ENCODE data around the gene ODAM. TPM values are rescaled to one million over a fixed set of nuclear protein-coding genes. Genes with fewer than 3 reads are reported as not detected.
"Not testable (repeated sequence)": the region's sequence is repeated elsewhere in the genome, so short reads cannot be mapped to it uniquely, and the experiment has no call there.

The ODAM gene
- total RNA-seq, 1 donor: not detected

GRCh38 chr4:70192895-70193294, 2.6 kb upstream of the ODAM start:
- no peaks in the 10 kb centered on the region for H3K4me1 ChIP-seq (ENCODE audit: insufficient read depth, low read length)
- H3K27me3 ChIP-seq (ENCODE audit: insufficient read depth, low read length): no peaks in the 10 kb centered on the region
- no peaks in the 10 kb centered on the region for H3K9me3 ChIP-seq (ENCODE audit: low read depth, low read length)
- no peak overlapping the region for H3K4me3 ChIP-seq (ENCODE audit: low read length)

- no peak overlapping the region for H3K4me3 ChIP-seq (ENCODE audit: low read length)
- no peaks in the 10 kb centered on the region for H3K27me3 ChIP-seq (ENCODE audit: insufficient read depth, low read length)
- H3K9me3 ChIP-seq (ENCODE audit: low read depth, low read length): no peaks in the 10 kb centered on the region
- H3K4me1 ChIP-seq (ENCODE audit: insufficient read depth, low read length): no peaks in the 10 kb centered on the region
Observed at GRCh38 chr4:70196857-70197256, 1.3 kb downstream of the ODAM start.

- no peaks in the 10 kb centered on the region for H3K4me1 ChIP-seq (ENCODE audit: insufficient read depth, low read length)
- H3K27me3 ChIP-seq (ENCODE audit: insufficient read depth, low read length): no peaks in the 10 kb centered on the region
- no peak overlapping the region for H3K4me3 ChIP-seq (ENCODE audit: low read length)
- H3K9me3 ChIP-seq (ENCODE audit: low read depth, low read length): no peaks in the 10 kb centered on the region
Observed at GRCh38 chr4:70197842-70198241, 2.3 kb downstream of the ODAM start.

GRCh38 chr4:70203601-70204000, 8.1 kb downstream of the ODAM start:
- no peaks in the 10 kb centered on the region for H3K9me3 ChIP-seq (ENCODE audit: low read depth, low read length)
- H3K27me3 ChIP-seq (ENCODE audit: insufficient read depth, low read length): no peaks in the 10 kb centered on the region
- no peak overlapping the region for H3K4me3 ChIP-seq (ENCODE audit: low read length)
- H3K4me1 ChIP-seq (ENCODE audit: insufficient read depth, low read length): no peaks in the 10 kb centered on the region

GRCh38 chr4:70212752-70213151, 17.2 kb downstream of the ODAM start:
- not testable (repeated sequence) for H3K4me1 ChIP-seq (ENCODE audit: insufficient read depth, low read length); H3K27me3 ChIP-seq (ENCODE audit: insufficient read depth, low read length); H3K9me3 ChIP-seq (ENCODE audit: low read depth, low read length); H3K4me3 ChIP-seq (ENCODE audit: low read length)

- H3K4me3 ChIP-seq (ENCODE audit: low read length); H3K9me3 ChIP-seq (ENCODE audit: low read depth, low read length); H3K27me3 ChIP-seq (ENCODE audit: insufficient read depth, low read length); H3K4me1 ChIP-seq (ENCODE audit: insufficient read depth, low read length): not testable (repeated sequence)
Observed at GRCh38 chr4:70216109-70216508, 20.6 kb downstream of the ODAM start.

GRCh38 chr4:70216550-70216949, 21.0 kb downstream of the ODAM start:
- not testable (repeated sequence) for H3K9me3 ChIP-seq (ENCODE audit: low read depth, low read length); H3K4me3 ChIP-seq (ENCODE audit: low read length); H3K4me1 ChIP-seq (ENCODE audit: insufficient read depth, low read length)

GRCh38 chr4:70221389-70221788, 25.9 kb downstream of the ODAM start:
- H3K4me3 ChIP-seq (ENCODE audit: low read length); H3K27me3 ChIP-seq (ENCODE audit: insufficient read depth, low read length); H3K4me1 ChIP-seq (ENCODE audit: insufficient read depth, low read length); H3K9me3 ChIP-seq (ENCODE audit: low read depth, low read length): not testable (repeated sequence)

More at GRCh38 chr4:70216550-70216949, 21.0 kb downstream of the ODAM start:
- H3K27me3 ChIP-seq (ENCODE audit: insufficient read depth, low read length): not testable (repeated sequence)

- H3K4me1 ChIP-seq (ENCODE audit: insufficient read depth, low read length); H3K4me3 ChIP-seq (ENCODE audit: low read length); H3K9me3 ChIP-seq (ENCODE audit: low read depth, low read length); H3K27me3 ChIP-seq (ENCODE audit: insufficient read depth, low read length): not testable (repeated sequence)
Observed at GRCh38 chr4:70221818-70222217, 26.3 kb downstream of the ODAM start.

GRCh38 chr4:70225824-70226223, 30.3 kb downstream of the ODAM start, which contains the start of gene FDCSP:
TSS of gene FDCSP (plus strand) at chr4:70226124. CDS start at chr4:70231195, 5,071 bp downstream.
- Histone ChIP-seq H3K4me3 (ENCODE audit: low read length) (no peak within 1 kb of the TSS), H3K27me3 (ENCODE audit: insufficient read depth, low read length) (no peaks in the 10 kb centered on the region), H3K9me3 (ENCODE audit: low read depth, low read length) (no peaks in the 10 kb centered on the region), H3K4me1 (ENCODE audit: insufficient read depth, low read length) (no peaks in the 10 kb centered on the region)

GRCh38 chr4:70236125-70236524, 40.6 kb downstream of the ODAM start:
- Histone ChIP-seq H3K9me3 (ENCODE audit: low read depth, low read length) (no peaks in the 10 kb centered on the region), H3K27me3 (ENCODE audit: insufficient read depth, low read length) (no peaks in the 10 kb centered on the region), H3K4me3 (ENCODE audit: low read length) (no peak overlapping the region), H3K4me1 (ENCODE audit: insufficient read depth, low read length) (no peaks in the 10 kb centered on the region)

- no peaks in the 10 kb centered on the region for H3K27me3 ChIP-seq (ENCODE audit: insufficient read depth, low read length)
- no peaks in the 10 kb centered on the region for H3K9me3 ChIP-seq (ENCODE audit: low read depth, low read length)
- no peaks in the 10 kb centered on the region for H3K4me1 ChIP-seq (ENCODE audit: insufficient read depth, low read length)
- H3K4me3 ChIP-seq (ENCODE audit: low read length): no peak overlapping the region
Observed at GRCh38 chr4:70239131-70239883, 43.8 kb downstream of the ODAM start.

GRCh38 chr4:70239884-70240591, 44.5 kb downstream of the ODAM start:
- Histone ChIP-seq H3K4me3 (ENCODE audit: low read length) (no peak overlapping the region), H3K9me3 (ENCODE audit: low read depth, low read length) (no peaks in the 10 kb centered on the region), H3K27me3 (ENCODE audit: insufficient read depth, low read length) (no peaks in the 10 kb centered on the region), H3K4me1 (ENCODE audit: insufficient read depth, low read length) (no peaks in the 10 kb centered on the region)

GRCh38 chr4:70242297-70242696, 46.8 kb downstream of the ODAM start, which contains the start of gene CSN3:
TSS of gene CSN3 (plus strand) at chr4:70242597. CDS start at chr4:70244820, 2,223 bp downstream.
- H3K4me1 ChIP-seq (ENCODE audit: insufficient read depth, low read length); H3K27me3 ChIP-seq (ENCODE audit: insufficient read depth, low read length); H3K9me3 ChIP-seq (ENCODE audit: low read depth, low read length); H3K4me3 ChIP-seq (ENCODE audit: low read length): not testable (repeated sequence)

- Histone ChIP-seq H3K4me1 (ENCODE audit: insufficient read depth, low read length) (no peaks in the 10 kb centered on the region), H3K27me3 (ENCODE audit: insufficient read depth, low read length) (no peaks in the 10 kb centered on the region), H3K9me3 (ENCODE audit: low read depth, low read length) (no peaks in the 10 kb centered on the region), H3K4me3 (ENCODE audit: low read length) (no peak overlapping the region)
Observed at GRCh38 chr4:70243091-70243490, 47.6 kb downstream of the ODAM start.
